Fibroblast of upper back skin (primary cell): ENCODE results near the gene SLC16A13.
"Not testable (repeated sequence)": the region's sequence is repeated elsewhere in the genome, so short reads cannot be mapped to it uniquely, and the experiment has no call there.

Experiments used
- DNase-seq: peaks from one replicate; pipeline ENCODE4 v3.0.0-alpha.2; 2013

Gene SLC16A13

GRCh38 chr17:7034955-7035590 lies 742 bp upstream of the SLC16A13 start:
- no peak for DNase-seq

DNA sequence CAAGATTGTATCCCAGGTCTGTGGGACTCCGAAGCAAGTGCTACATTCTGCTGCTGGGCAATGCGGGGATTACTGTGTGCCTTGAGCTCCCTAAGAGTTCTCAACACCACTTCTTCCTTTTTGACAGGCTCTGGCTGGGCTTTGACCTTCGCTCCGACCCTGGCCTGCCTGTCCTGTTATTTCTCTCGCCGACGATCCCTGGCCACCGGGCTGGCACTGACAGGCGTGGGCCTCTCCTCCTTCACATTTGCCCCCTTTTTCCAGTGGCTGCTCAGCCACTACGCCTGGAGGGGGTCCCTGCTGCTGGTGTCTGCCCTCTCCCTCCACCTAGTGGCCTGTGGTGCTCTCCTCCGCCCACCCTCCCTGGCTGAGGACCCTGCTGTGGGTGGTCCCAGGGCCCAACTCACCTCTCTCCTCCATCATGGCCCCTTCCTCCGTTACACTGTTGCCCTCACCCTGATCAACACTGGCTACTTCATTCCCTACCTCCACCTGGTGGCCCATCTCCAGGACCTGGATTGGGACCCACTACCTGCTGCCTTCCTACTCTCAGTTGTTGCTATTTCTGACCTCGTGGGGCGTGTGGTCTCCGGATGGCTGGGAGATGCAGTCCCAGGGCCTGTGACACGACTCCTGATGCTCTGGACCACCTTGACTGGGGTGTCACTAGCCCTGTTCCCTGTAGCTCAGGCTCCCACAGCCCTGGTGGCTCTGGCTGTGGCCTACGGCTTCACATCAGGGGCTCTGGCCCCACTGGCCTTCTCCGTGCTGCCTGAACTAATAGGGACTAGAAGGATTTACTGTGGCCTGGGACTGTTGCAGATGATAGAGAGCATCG lies 2.4 kb downstream of the SLC16A13 start:
- DNase-seq, result no peak

GRCh38 chr17:7039832-7040231 lies 4.0 kb downstream of the SLC16A13 start:
- DNase-seq, result no peak

DNA sequence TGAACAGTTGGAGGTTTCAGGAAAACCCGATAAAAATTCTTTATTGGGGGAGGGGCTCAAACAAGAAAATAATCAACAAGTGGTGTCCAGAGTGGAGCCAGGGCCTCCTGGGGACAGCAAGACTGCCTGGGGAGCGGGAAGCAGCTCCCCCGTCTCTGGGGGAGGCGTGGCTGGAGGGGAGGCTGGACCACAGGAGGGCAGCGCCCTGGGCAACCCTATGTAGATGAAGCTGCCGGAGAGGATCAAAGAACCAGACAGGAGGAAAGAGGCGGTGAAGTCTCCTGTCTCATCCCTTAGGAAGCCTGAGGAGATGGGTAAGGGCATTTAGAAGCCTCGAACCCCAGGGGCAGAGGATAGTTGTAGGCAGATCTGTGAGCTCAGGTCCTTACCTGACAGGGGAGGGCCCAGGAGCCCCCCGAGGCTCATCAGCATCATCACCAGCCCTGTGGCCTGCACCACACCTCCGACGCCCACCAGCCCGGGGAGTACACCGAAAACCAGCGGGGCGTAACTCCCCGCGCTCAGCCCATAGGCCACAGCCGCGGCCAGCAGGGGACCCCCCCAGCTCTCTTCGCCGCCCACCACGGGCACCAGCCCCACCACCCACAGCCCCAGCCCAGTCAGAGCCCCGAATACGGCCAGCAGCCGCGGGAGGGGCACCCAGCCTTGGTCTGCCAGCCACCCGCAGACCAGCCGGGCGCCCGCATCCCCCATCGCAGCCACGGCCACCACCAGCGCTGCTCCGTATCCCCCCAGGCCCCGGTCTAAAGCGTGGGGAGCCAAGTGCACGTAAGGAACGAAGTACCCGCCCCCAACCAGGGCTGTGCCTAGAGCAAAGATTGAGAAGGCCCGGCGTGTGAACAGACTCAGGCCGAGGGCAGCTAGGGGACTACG lies 6.0 kb downstream of the SLC16A13 start:
- no peak for DNase-seq

DNA sequence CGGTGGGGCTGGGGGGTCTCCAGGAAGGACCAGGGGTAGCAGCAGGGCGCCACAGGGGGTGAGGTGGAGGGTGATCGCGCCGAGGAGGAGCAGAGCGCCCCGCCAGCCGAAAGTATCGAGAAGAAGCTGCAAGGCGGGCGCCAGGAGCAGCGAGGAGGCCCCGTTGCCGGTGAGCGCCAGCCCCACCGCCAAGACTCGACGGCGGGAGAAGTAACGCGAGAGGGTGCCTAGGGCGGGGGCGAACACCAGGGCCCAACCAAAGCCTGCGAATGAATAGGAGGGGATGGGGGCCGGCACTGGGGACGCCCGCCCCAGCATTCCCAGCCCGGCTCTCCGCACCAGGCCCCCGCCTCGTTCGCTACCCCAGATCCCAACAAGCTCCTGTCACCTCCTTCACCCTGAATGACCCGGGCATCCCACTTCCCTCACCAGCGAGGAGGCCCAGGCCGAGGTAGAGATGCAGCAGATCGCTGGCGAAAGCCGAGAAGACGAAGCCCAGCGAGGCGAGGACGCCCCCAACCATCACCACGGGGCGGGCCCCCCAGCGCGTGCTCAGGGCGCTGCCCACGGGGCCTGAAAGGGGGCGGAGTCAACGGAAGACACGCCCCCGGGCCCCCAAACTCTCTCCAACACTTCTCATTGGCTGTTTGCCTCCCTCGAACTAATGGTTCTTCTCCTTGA lies 6.8 kb downstream of the SLC16A13 start:
- DNase-seq, result no peak

- DNase-seq, result no peak
Observed at GRCh38 chr17:7043182-7043496, 7.3 kb downstream of the SLC16A13 start.

GRCh38 chr17:7043497-7044198 lies 7.8 kb downstream of the SLC16A13 start, which contains the start of gene SLC16A11:
TSS of gene SLC16A11 (minus strand) at chr17:7044092. CDS start at chr17:7043513, 579 bp downstream.
- peak; percentile 30 for DNase-seq

DNA sequence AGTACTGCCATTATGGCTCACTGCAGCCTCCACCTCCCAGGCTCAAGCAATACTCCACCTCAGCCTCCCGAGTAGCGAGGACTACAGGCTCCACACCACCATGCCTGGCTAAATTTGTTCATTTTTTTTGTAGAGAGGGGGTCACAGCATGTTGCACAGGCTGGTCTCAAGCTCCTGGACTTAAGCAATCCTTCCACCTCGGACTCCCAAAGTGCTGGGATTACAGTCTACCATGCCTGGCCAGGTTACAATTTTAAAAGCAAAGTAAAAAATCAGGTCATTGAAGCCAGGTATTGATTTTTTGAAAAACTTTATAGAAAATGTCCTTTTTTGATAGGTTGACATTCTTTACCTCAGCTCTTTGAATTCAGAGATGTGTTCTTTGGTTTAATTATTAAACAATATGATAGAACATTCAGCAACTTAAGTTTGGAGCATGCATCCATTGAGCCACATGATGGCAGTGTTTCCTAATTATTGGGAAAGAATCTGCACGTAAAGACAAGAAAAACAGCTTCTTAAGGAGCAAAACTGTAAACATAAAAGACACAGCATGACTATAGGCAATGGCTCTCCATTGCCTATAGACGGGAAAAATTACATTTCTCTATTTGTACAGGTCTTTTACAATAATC lies 9.8 kb downstream of the SLC16A13 start:
- peak; percentile 76 for DNase-seq

GRCh38 chr17:7046127-7046724 lies 10.4 kb downstream of the SLC16A13 start:
- DNase-seq, result no peak

GRCh38 chr17:7046725-7047397 lies 11.0 kb downstream of the SLC16A13 start:
- not testable (repeated sequence) for DNase-seq

- no peak for DNase-seq
Observed at GRCh38 chr17:7047566-7047965, 11.8 kb downstream of the SLC16A13 start.

DNA sequence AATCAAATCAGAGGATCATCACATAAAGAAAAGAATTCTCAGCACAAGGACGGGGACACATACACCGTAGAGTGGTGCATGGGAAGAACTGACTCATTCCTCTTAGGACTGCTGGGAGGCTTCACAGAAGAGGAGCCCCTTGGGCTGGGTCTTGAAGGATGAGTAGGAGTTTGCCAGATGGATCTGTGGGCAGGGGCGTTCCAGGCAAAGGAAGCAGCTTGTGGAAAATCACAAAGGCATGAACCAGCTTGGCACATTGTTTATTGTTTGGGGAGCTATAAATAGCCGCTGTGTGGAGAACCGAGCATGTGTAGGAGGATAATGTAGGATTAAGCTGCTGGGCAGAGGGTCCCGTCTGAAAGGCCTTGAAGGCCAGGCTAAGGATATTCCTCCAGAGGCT lies 13.2 kb downstream of the SLC16A13 start:
- no peak for DNase-seq

DNA sequence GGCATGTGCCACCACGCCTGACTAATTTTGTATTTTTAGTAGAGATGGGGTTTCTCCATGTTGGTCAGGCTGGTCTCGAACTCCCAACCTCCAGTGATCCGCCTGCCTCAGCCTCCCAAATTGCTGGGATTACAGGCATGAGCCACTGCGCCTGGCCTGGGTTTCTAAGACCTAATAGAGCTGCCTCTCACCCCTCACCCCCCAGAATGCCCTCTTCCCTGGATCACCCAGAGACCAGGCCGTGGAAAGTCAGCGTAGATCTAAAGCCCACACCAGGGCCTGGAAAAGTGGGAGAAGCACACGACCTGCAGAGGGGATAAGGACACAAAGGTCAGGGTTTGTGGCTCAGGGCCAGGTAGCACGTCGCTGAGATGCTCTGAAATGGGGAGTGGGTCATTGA lies 14.8 kb downstream of the SLC16A13 start:
- DNase-seq, result not testable (repeated sequence)

- DNase-seq, result no peak
Observed at GRCh38 chr17:7056386-7056785, 20.6 kb downstream of the SLC16A13 start.

- DNase-seq, result no peak
Observed at GRCh38 chr17:7058831-7059447, 23.1 kb downstream of the SLC16A13 start.

GRCh38 chr17:7060165-7060891 lies 24.5 kb downstream of the SLC16A13 start:
- DNase-seq, result peak; percentile 71

DNA sequence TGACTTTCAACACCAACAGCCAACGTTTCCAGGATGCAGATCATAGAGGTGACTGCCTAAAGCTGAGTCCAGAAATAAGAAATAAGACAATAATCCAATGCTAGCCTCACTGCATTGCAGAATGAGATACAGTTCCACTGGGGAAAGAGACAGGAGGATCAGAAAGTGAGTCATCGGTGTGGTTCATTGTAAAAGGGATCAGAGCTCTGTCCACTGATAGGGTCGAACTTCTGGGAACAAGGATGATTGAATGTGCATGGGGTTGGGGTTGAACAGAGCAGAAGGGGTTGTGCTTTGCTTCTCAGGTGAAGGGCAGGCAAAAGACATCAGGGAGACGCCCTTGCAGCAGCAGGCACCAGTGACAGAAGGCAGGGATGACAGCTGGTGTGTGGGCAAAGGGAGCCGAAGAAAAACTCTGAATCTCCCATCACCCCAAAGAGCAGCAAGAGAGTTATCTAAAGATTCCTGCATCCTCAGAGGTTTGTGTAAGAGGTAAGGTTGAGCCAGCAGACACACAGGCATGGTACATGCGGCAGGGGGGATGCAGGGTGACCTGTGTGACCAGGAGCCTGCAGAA lies 27.8 kb downstream of the SLC16A13 start:
- peak; percentile 18 for DNase-seq

DNA sequence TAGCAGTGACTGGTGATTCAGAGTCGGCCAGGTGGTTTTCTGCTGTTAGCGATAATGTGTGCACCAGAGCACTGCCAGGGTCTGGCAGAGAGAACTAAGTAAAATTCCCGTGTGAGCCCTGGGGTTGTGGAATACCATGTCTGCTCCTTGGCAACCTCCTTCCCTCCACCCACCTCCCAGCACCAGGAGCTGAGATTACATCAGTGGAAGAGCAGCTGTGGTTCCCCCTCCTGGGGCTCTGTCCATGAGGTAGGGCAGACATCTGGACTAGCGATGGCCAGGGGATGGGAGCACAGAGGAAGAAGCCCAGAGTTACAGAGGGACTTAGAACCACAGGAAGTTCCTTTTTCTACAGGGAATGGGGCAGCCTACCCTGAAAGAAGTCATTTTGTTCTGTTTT lies 28.4 kb downstream of the SLC16A13 start:
- peak; percentile 37 for DNase-seq

GRCh38 chr17:7067198-7067597 lies 31.4 kb downstream of the SLC16A13 start:
- DNase-seq, result no peak
